GM19452 (cell line): ENCODE results near the gene MMAB.

Source experiments
- ATAC-seq: cut with Tn5 transposase; IDR thresholded peaks from one replicate; pipeline ENCODE4 v1.9.1; 2021; ENCODE audit not compliant: unreplicated experiment

Gene MMAB

GRCh38 chr12:109586385-109587296 is 13.3 kb upstream of the MMAB start:
- ATAC-seq = no peak

GRCh38 chr12:109583733-109584132 is 10.4 kb upstream of the MMAB start:
- no peak for ATAC-seq

GRCh38 chr12:109582636-109583035 is 9.3 kb upstream of the MMAB start:
- ATAC-seq = no peak

DNA sequence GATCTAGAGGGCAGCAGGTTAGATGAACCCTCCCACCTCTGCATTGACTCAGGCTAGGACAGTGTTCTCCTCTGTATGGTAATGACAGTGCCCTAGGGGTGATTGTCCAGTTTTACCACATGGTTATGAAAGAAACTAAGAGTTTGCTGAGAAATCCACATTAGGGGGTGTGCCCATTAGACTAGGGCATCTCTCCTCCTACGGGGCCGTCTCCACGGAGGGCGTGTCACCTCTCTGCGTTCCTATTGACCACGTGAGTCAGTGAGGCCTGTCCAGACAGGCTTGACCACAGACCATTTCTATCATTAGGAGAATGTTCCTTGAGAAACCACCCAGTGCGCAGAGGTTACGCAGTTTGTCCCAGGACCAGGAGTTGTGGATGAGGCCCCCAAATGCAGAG is 8.6 kb upstream of the MMAB start:
- ATAC-seq = no peak

DNA sequence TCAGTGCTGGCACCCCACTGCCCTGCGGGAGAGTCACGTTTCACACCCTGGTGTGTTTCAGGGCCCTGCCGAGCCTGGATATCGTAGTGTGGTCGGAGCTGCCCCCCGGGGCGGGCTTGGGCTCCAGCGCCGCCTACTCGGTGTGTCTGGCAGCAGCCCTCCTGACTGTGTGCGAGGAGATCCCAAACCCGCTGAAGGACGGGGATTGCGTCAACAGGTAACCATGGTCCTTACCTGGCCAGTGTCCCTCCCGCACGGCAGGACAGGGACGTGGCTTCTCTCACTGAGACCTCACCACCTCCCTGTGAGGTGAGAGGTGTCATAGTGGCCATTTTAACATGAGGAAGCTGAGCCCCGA is 8.0 kb upstream of the MMAB start:
- no peak for ATAC-seq

GRCh38 chr12:109580684-109581333 is 7.5 kb upstream of the MMAB start:
- ATAC-seq = no peak

- ATAC-seq = no peak
These were observed 7.0 kb upstream of the MMAB start for GRCh38 chr12:109580272-109580671.

DNA sequence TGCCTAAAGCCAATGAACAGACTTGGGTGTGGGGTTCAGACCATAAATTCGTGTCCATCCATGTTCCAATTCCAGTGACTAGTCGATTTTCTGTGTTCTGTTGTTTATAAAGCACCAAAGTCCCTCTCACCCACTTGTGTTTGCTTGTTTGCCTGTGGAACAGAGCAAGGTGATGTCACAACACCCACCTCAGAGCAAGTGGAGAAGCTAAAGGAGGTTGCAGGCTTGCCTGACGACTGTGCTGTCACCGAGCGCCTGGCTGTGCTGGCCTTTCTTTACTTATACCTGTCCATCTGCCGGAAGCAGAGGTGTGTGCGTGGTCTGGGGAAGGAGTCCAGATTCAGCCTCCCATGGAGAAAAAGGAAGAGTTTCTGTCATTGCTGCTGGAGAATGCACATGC is 6.3 kb upstream of the MMAB start:
- ATAC-seq = no peak

DNA sequence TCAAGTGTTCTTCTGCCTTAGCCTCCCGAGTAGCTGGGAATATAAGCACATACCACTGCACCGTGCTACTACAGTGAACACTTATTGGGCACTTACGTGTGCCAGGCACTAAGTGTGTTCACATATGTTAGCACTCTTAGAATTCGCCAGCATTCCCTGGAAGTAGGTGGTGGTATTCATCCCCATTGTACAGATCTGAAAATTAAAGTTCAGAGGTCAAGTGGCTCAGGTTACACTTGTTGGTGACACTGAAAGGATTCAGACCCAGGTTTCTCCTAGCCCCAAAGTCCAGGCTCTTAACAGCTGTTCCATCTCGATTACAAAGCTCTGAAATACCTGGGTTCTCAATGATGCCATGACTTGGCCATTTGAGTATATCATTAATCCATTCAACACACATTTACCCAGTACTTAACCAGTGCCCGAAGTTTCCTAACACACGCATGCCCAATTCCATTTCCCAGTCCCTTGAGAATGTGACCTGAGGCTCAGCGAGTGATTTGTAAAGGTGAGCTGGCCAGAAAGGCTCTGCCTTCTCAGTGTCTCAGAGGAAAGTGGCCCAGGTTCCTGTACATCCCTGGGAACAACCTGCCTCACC is 5.1 kb upstream of the MMAB start:
- no peak for ATAC-seq

DNA sequence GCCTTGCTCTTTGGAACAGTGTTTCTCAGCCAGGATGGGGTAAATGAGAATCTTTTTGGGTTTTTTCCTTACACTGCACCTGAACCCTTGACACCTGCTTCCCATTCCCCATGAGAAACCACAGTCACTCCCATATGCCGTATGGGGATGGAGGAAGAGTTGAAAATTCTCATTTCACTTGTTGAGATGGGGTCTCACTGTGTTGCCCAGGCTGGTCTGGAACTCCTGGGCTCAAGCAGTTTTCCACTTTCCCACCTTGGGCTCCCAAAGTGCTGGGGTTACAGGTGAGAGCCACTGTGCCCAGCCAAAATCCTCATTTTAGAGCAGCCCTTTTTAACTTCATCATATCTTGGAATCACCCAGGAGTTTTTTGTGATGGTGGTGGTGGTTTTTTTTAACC is 4.0 kb upstream of the MMAB start:
- no peak for ATAC-seq

- no peak for ATAC-seq
These were observed 2.4 kb upstream of the MMAB start for GRCh38 chr12:109575683-109576082.

GRCh38 chr12:109573914-109574244 is 575 bp upstream of the MMAB start:
- no peak for ATAC-seq

GRCh38 chr12:109572506-109572845 is 828 bp downstream of the MMAB start:
- no peak for ATAC-seq

DNA sequence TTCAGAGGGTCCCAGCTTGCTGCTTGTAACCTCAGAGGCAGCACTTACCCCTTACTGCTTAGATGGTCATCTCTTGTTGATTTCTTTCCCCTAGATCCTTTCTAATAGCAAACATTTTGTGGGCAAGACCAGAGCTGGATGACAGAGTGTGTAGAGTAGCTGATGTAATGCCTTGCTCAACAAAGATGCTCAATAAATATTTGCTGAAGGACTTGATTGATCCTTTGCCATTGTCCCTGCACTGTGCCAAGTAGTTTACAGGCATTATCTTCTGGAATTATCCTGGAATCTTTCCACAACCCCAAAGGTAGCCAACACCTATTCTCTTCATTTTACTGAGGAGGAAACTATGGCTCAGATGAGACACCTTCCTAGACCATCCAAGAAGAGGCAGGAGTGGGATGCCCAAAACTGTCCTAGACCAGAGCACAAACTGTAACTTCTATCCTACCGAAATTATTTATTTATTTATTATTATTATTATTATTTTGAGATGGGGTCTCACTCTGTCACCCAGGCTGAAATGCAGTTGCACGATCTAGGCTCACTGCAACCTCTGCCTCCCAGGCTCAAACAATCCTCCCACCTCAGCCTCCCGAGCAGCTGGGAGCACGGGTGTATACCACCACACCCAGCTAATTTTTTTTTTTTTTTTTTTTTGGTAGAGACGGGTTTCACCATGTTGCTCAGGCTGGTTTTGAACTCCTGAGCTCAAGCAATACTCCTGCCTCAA is 1.4 kb downstream of the MMAB start:
- ATAC-seq = no peak

DNA sequence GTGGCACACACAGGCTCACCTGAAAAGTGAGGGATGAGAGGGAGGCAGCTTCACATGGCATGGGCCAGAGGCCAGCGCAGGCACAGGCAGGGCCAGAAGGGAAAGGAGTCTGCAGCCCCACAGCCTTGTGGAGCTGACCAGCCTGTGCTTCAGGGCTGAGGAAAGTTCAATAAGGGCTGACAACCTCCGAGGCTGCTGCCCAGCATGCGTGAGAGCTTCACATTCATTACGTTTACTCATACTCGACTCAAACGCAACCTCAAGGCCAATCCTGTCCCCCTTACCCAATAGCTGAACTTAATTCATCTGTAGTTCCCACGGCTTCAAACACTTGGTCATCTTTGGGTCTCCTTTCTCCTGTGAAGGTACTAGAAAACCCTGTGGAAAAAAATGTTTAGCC is 4.8 kb downstream of the MMAB start:
- no peak for ATAC-seq

DNA sequence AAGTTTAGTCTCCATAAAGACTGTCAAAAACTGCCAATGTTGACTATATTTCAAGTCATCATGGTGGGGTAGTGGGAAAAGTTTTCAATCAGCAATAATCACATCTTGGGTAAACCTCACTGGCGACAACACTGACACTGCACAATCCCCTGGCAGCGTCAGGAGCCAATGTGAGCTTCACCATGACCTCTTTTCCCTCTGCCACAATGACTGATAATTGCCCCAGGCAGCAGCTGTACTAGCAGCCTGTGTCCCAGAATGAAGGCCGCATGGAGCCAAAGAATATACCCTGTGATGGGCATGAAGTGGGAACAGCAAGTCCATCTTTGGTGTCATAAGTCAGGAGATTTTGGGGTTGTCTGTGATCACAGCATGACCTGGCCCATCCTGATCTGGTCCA is 5.3 kb downstream of the MMAB start:
- ATAC-seq = no peak

GRCh38 chr12:109567296-109567695 is 6.0 kb downstream of the MMAB start:
- no peak for ATAC-seq

GRCh38 chr12:109566424-109566823 is 6.9 kb downstream of the MMAB start:
- no peak for ATAC-seq

DNA sequence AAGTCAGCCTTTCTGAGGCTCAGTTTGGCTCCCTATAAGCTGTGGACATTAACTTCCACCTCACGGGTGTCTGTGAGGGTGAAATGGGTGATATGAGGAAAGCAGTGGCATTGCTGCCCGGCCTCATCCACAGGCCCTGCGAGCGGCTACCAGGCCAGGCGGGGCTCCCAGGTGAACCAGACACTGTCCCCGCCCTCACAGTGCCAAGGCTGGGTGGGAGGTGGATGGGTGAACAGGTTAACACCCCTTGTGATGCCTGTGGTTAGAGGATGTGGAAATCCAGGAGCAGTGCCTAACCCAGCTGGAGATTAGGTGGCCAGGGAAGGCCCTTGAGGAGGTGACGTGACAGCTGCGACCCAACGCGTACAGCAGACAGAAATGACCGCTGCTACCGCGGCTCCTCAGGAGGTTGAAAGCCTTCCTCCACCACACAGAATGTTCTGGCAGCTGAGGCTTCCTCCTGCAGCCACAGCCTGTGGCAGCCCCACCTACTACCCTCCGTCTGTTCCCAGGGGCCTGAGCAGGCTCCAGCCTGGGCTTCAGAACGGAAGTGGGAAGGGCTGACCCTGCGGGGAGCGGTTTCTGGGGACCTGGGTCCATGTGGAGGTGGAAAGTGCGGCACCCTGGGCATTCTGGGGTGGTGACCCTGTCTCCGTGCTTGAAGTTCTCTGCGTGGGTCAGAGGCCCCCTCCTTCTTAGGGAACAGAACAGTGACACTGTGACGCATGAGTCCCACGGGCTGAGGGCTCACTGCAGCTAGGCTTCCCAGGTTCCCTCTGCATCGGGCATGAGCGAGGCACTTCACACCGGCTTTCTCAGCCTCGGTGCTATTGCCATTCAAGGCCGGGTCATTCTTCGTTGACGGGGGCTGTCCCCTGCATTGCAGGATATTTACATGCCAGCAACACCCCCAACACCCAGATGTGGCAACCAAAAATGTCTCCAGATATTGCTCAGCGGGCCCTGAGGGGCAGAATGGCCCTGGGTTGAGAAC is 9.7 kb downstream of the MMAB start:
- no peak for ATAC-seq

GRCh38 chr12:109562871-109563270 is 10.4 kb downstream of the MMAB start:
- ATAC-seq = no peak

GRCh38 chr12:109561711-109562030 is 11.6 kb downstream of the MMAB start:
- ATAC-seq = no peak
